GM12878 (cell line): Measurements from ENCODE around the gene USP9X. TPM values are rescaled to one million over a fixed set of nuclear protein-coding genes. Genes with fewer than 3 reads are reported as not detected.

Experiments used
- ATAC-seq: fragments of 200-7000 bp; cut with Tn5 transposase; 3 replicates; pipeline ENCODE4 v1.9.1; 2020; ENCODE audit warnings: mild to moderate bottlenecking, moderate library complexity
- BruUV-seq: library from RNA; stranded (reverse); fragments of 400-500 nt; replicated peaks from 2 replicates; lab custom pipeline; 2021; lab: Mats Ljungman, UMichigan
- CTCF ChIA-PET: fragments of 300-600 bp; sonication (Branson Sonifier 250); formaldehyde crosslinking; extraction: SDS; loops from one replicate; lab custom pipeline; 2021; ENCODE audit warnings: inconsistent platforms; lab: Yijun Ruan, JAX
- POLR2A ChIA-PET: fragments of 350-600 bp; formaldehyde crosslinking; extraction: SDS; loops from one replicate; lab custom pipeline; 2021; ENCODE audit warnings: inconsistent platforms; lab: Charles Lee
- RAD21 ChIA-PET: fragments of 300-600 bp; sonication (Branson Sonifier 250); formaldehyde crosslinking; loops from one replicate; lab custom pipeline; 2023; ENCODE audit warnings: antibody characterized with exemption; ENCODE audit not compliant: unreplicated experiment; lab: Charles Lee
- SMC1A ChIA-PET: fragments of 300-600 bp; sonication (Branson Sonifier 250); formaldehyde crosslinking; loops from one replicate; lab custom pipeline; 2023; ENCODE audit not compliant: unreplicated experiment, uncharacterized antibody; lab: Charles Lee
- DNase-seq: peaks from one replicate; pipeline ENCODE4 v3.0.0-alpha.2; 2011; ENCODE audit warnings: low read depth, low spot score
- FAIRE-seq: peaks from 3 replicates; lab custom pipeline; 2011; peaks lifted over from hg19 to GRCh38; lab: Jason Lieb, UNC
- H2AFZ ChIP-seq: 2 replicates; pipeline ENCODE4 v1.6.0; 2011; ENCODE audit warnings: low read depth, low read length, control low read depth; ENCODE audit not compliant: control insufficient read depth
- H3K27ac ChIP-seq: 2 replicates; pipeline ENCODE4 v1.5.1; 2011; ENCODE audit warnings: control low read depth; ENCODE audit not compliant: control insufficient read depth, insufficient read depth
- H3K27me3 ChIP-seq, 2 experiments: replicated peaks in 1 of 2; 2 replicates each; pipeline versions ENCODE4 v1.6.0 to v1.6.1; 2011; ENCODE audit warnings: low read length in 1 of 2; ENCODE audit not compliant: control insufficient read depth in 2 of 2, insufficient read depth in 2 of 2
- H3K36me3 ChIP-seq, 2 experiments: 2 replicates each; pipeline ENCODE4 v1.5.1; 2011; ENCODE audit warnings: low read length in 1 of 2; ENCODE audit not compliant: control insufficient read depth in 2 of 2, insufficient read depth in 2 of 2
- H3K4me1 ChIP-seq: 2 replicates; pipeline ENCODE4 v1.6.1; 2011; ENCODE audit warnings: mild to moderate bottlenecking, low read length, moderate library complexity, mixed read lengths; ENCODE audit not compliant: control insufficient read depth, insufficient read depth
- H3K4me2 ChIP-seq: 2 replicates; pipeline ENCODE4 v1.6.0; 2011; ENCODE audit warnings: control low read depth; ENCODE audit not compliant: control insufficient read depth, insufficient read depth
- H3K4me3 ChIP-seq: fragments of 200-600 bp; sonication (generic); 2 replicates; pipeline ENCODE4 v1.5.1; 2016
- H3K79me2 ChIP-seq: 2 replicates; pipeline ENCODE4 v1.6.0; 2011; ENCODE audit warnings: low read length; ENCODE audit not compliant: control insufficient read depth, insufficient read depth
- H3K9ac ChIP-seq: 2 replicates; pipeline ENCODE4 v1.8.0; 2011; ENCODE audit warnings: low read length, control low read depth, mixed read lengths; ENCODE audit not compliant: control insufficient read depth, insufficient read depth
- H3K9me3 ChIP-seq: replicated peaks from 3 replicates; pipeline ENCODE4 v1.5.1; 2011; ENCODE audit warnings: mild to moderate bottlenecking, low read length; ENCODE audit not compliant: control insufficient read depth, insufficient read depth
- H4K20me1 ChIP-seq: 2 replicates; pipeline ENCODE4 v1.6.0; 2011; ENCODE audit not compliant: control insufficient read depth, insufficient read depth
- BHLHE40 ChIP-seq, 2 experiments: fragments of 450-650 bp in 1 of 2; IDR thresholded peaks; 2 replicates each; pipeline ENCODE4 v1.6.1; 2011 to 2017; ENCODE audit warnings: low read depth in 2 of 2, borderline replicate concordance in 1 of 2, improper control_type of control experiment in 1 of 2, low read length in 1 of 2, mild to moderate bottlenecking in 1 of 2
- CEBPB ChIP-seq, 2 experiments: fragments of 150-350 bp in 1 of 2; IDR thresholded peaks; 2 replicates each; pipeline ENCODE4 v1.6.1; 2012 to 2014; ENCODE audit warnings: low read depth in 2 of 2, low read length in 2 of 2, borderline replicate concordance in 1 of 2, inconsistent platforms in 1 of 2
- ESRRA ChIP-seq: IDR thresholded peaks from 2 replicates; pipeline ENCODE4 v1.6.1; 2012; ENCODE audit warnings: mild to moderate bottlenecking, low read length, improper control_type of control experiment
- JUND ChIP-seq: IDR thresholded peaks from 2 replicates; pipeline ENCODE4 v1.6.1; 2012; ENCODE audit warnings: low read depth, mild to moderate bottlenecking, low read length, improper control_type of control experiment, moderate library complexity
- KLF5 ChIP-seq: fragments of 450-650 bp; IDR thresholded peaks from 2 replicates; pipeline ENCODE4 v1.6.1; 2014; ENCODE audit warnings: mild to moderate bottlenecking; ENCODE audit not compliant: partially characterized antibody
- MLLT1 ChIP-seq: fragments of 450-650 bp; IDR thresholded peaks from 2 replicates; pipeline ENCODE4 v1.6.1; 2016; ENCODE audit warnings: mild to moderate bottlenecking
- NFXL1 ChIP-seq: fragments of 450-650 bp; IDR thresholded peaks from 2 replicates; pipeline ENCODE4 v1.6.1; 2017; ENCODE audit warnings: antibody characterized with exemption, mild to moderate bottlenecking, borderline replicate concordance
- NR2F1 ChIP-seq: fragments of 450-650 bp; conservative IDR thresholded peaks from 2 replicates; pipeline ENCODE4 v1.6.1; 2017; ENCODE audit warnings: mild to moderate bottlenecking
- RCOR1 ChIP-seq: conservative IDR thresholded peaks from 2 replicates; pipeline ENCODE4 v1.6.1; 2012; ENCODE audit warnings: low read depth, low read length, improper control_type of control experiment
- SP1 ChIP-seq: IDR thresholded peaks from one replicate; pipeline ENCODE4 v1.6.1; 2011; ENCODE audit warnings: low read depth, low read length
- STAT3 ChIP-seq: IDR thresholded peaks from 2 replicates; pipeline ENCODE4 v1.6.1; 2011; ENCODE audit warnings: low read depth, low read length, improper control_type of control experiment
- SUPT20H ChIP-seq: IDR thresholded peaks from 2 replicates; pipeline ENCODE4 v1.6.1; 2011; ENCODE audit warnings: low read depth, mild to moderate bottlenecking, low read length, moderate library complexity, borderline replicate concordance; ENCODE audit not compliant: control insufficient read depth
- TBL1XR1 ChIP-seq: IDR thresholded peaks from 2 replicates; pipeline ENCODE4 v1.6.1; 2012; ENCODE audit warnings: low read depth, low read length, improper control_type of control experiment
- YBX1 ChIP-seq: fragments of 450-650 bp; IDR thresholded peaks from 2 replicates; pipeline ENCODE4 v1.6.1; 2016; ENCODE audit warnings: antibody characterized with exemption
- ZBED1 ChIP-seq: IDR thresholded peaks from 2 replicates; pipeline ENCODE4 v1.6.1; 2016; ENCODE audit warnings: borderline replicate concordance
- ZSCAN29 ChIP-seq: fragments of 450-650 bp; IDR thresholded peaks from 2 replicates; pipeline ENCODE4 v1.6.1; 2017; ENCODE audit warnings: mild to moderate bottlenecking, moderate library complexity
- WGBS: methylation state at CpG from one replicate; pipeline ENCODE4 v1.1.6; 2016; ENCODE audit warnings: low lambda C conversion rate; ENCODE audit not compliant: insufficient replicate concordance, insufficient coverage; ENCODE audit errors: missing lambda C conversion rate; 5-methylcytosine and 5-hydroxymethylcytosine counted together
- in situ Hi-C: fragments of 300-500 bp; cut with MboI; formaldehyde crosslinking; loops from 9 replicates; pipeline ENCODE4 v1.14.3; 2018; ENCODE audit warnings: mixed read lengths
- intact Hi-C: fragments of 100-400 bp; cut with micrococcal nuclease; formaldehyde crosslinking; loops from one replicate; pipeline ENCODE4 v1.14.2; 2022; ENCODE audit not compliant: unreplicated experiment
- polyA plus RNA-seq, 11 experiments: library from polyadenylated mRNA; depleted of rRNA in 4 of 11; unstranded in 6 of 11; stranded (reverse) in 5 of 11; fragments of >200 nt; fragmentation: Nextera tagmentation in 4 of 11; fragmentation: Illumina TruSeq in 1 of 11; extraction: Ambion mirVana in 4 of 11; extraction: Trizol in 1 of 11; gene quantifications; 1 replicate in 1 of 11; 2 replicates in 10 of 11; pipeline versions ENCODE4 v1.2.1 to v1.2.3, GENCODE V29; 2011 to 2016; ENCODE audit warnings: inconsistent platforms in 2 of 11, missing spikeins in 2 of 11, low read depth in 1 of 11
- total RNA-seq, 4 experiments: library from RNA; depleted of rRNA in 3 of 4; stranded (reverse); fragments of >200 nt in 3 of 4; fragmentation: Illumina TruSeq in 1 of 4; extraction: Trizol in 1 of 4; gene quantifications; 2 replicates each; pipeline versions ENCODE4 v1.2.1 to v1.2.3, GENCODE V29; 2013 to 2021
- TF ChIP-seq, protein P1 (sequence below): IDR thresholded peaks from 2 replicates; pipeline ENCODE4 v1.6.1; 2011; ENCODE audit warnings: borderline replicate concordance, low read depth, mild to moderate bottlenecking, moderate library complexity, low read length; ENCODE audit not compliant: insufficient read depth, poor library complexity, severe bottlenecking

USP9X gene
- total and polyA plus RNA-seq, 10 of the 15 experiments (the other 5 are each of a cell fraction or from before 2014, with no cell fraction given) = 9.3 to 61.6 (median 31.7) TPM

- TF ChIP-seq, protein P1, sequence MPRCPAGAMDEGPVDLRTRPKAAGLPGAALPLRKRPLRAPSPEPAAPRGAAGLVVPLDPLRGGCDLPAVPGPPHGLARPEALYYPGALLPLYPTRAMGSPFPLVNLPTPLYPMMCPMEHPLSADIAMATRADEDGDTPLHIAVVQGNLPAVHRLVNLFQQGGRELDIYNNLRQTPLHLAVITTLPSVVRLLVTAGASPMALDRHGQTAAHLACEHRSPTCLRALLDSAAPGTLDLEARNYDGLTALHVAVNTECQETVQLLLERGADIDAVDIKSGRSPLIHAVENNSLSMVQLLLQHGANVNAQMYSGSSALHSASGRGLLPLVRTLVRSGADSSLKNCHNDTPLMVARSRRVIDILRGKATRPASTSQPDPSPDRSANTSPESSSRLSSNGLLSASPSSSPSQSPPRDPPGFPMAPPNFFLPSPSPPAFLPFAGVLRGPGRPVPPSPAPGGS = no peak
- no peak for TF ChIP-seq ZBED1
- TF ChIP-seq RCOR1 = no peak
- TF ChIP-seq KLF5 = no peak
- TF ChIP-seq JUND = no peak
- TF ChIP-seq NFXL1 = no peak
Observed at GRCh38 chrX:41100200-41100599, 15.0 kb downstream of the USP9X start (continued).

- TF ChIP-seq BHLHE40 (IDR thresholded peaks at IDR 0.05; ENCODE audit: borderline replicate concordance in 1 of 2, low read depth in 2 of 2, low read length in 1 of 2) (no peak), ESRRA (no peak), ZSCAN29 (no peak), SUPT20H (no peak), NR2F1 (no peak), MLLT1 (no peak), CEBPB (IDR thresholded peaks at IDR 0.05; ENCODE audit: borderline replicate concordance in 1 of 2, low read depth in 2 of 2, low read length in 2 of 2) (no peak), SP1 (no peak), STAT3 (no peak), YBX1 (no peak), TBL1XR1 (no peak)
- Histone ChIP-seq H4K20me1 (no peaks in the 10 kb centered on the region; the same call in 1 of the 2 replicates), H3K4me2 (no peak overlapping the region), H3K9ac (no peak overlapping the region), H3K27ac (no peak overlapping the region), H2AFZ (no peak overlapping the region), H3K79me2 (peaks cover 75% of the 10 kb centered on the region), H3K9me3 (no peaks in the 10 kb centered on the region), H3K27me3 (no peaks in the 10 kb centered on the region), H3K4me1 (no peaks in the 10 kb centered on the region), H3K4me3 (no peak overlapping the region), H3K36me3 (no peaks in the 10 kb centered on the region)
- in situ Hi-C loops = no loop called here
- ChIA-PET RAD21 (interaction anchor here (0.7 to 2.1 kb wide), 3 partner anchors 10 to 132 kb away, joined by 3 to 11 read pairs (median 6); no protein-coding TSS in a partner anchor), SMC1A (interaction anchor here (1.7 kb wide), 1 partner anchor 8 kb away, joined by 8 read pairs; no protein-coding TSS in a partner anchor), POLR2A (interaction anchor here (0.9 to 2.6 kb wide), 2 partner anchors 10 to 16 kb away, joined by 6 to 7 read pairs; partner anchors contain the start of gene USP9X), CTCF (interaction anchor here (2.6 kb wide), 1 partner anchor 14 kb away, joined by 17 read pairs; no protein-coding TSS in a partner anchor)
- DNase-seq (no peak), FAIRE-seq (no peak), ATAC-seq (no peak)
- 88% methylated on average over 4 of the region's 4 CpGs for WGBS
- BruUV-seq = no TSS peak
- intact Hi-C loops = no loop called here
Observed at GRCh38 chrX:41100819-41101218, 15.6 kb downstream of the USP9X start.
